ENCODE data around the gene PSG3. TPM values are rescaled to one million over a fixed set of nuclear protein-coding genes. Genes with fewer than 3 reads are reported as not detected.
"Not testable (repeated sequence)": the region's sequence is repeated elsewhere in the genome, so short reads cannot be mapped to it uniquely, and the experiment has no call there.

Gene PSG3
- total RNA-seq, 1 donor, result not detected

GRCh38 chr19:42683917-42684513 lies 56.3 kb downstream of the PSG3 start:
- no peak overlapping the region for H3K4me3 ChIP-seq (ENCODE audit: low read depth, low read length)
- peak; percentile 75 for TF ChIP-seq CTCF (IDR thresholded peaks at IDR 0.05; ENCODE audit: insufficient read depth, low read length)
- peak; percentile 57 for DNase-seq (ENCODE audit: low read depth)

GRCh38 chr19:42676326-42676725 lies 64.0 kb downstream of the PSG3 start:
- not testable (repeated sequence) for DNase-seq (ENCODE audit: low read depth)

GRCh38 chr19:42674549-42674948 lies 65.7 kb downstream of the PSG3 start:
- not testable (repeated sequence) for DNase-seq (ENCODE audit: low read depth)

More at GRCh38 chr19:42676326-42676725, 64.0 kb downstream of the PSG3 start:
- H3K4me3 ChIP-seq (ENCODE audit: low read depth, low read length), result not testable (repeated sequence)

More at GRCh38 chr19:42674549-42674948, 65.7 kb downstream of the PSG3 start:
- H3K4me3 ChIP-seq (ENCODE audit: low read depth, low read length), result not testable (repeated sequence)

Other genes starting within 250 kb of the PSG3 start
- 0.33 TPM in 1 of 2 replicates, not detected in the other for gene CEACAM1, start 212.0 kb downstream of the PSG3 start, total RNA-seq (ENCODE audit: low replicate concordance)
- gene CEACAM8, start 145.6 kb downstream of the PSG3 start, total RNA-seq (ENCODE audit: low replicate concordance), result not detected in 2 replicates
- gene PSG8, start 25.2 kb upstream of the PSG3 start, total RNA-seq (ENCODE audit: low replicate concordance), result not detected in 2 replicates
- 0.72 TPM in 1 of 2 replicates, not detected in the other for gene PSG1, start 139.2 kb upstream of the PSG3 start, total RNA-seq (ENCODE audit: low replicate concordance)
- not detected in 2 replicates for gene PSG6, start 177.4 kb upstream of the PSG3 start, total RNA-seq (ENCODE audit: low replicate concordance)
- gene PSG7, start 196.7 kb upstream of the PSG3 start, total RNA-seq (ENCODE audit: low replicate concordance), result 0.27 TPM in 1 of 2 replicates, not detected in the other

All from fibroblast of the aortic adventitia (primary cell).